MM.1S (cell line): ENCODE data around the gene TXNL4B.

Source experiments
- EZH2 ChIP-seq: fragments of 300-600 bp; sonication (generic); optimal IDR thresholded peaks from 2 replicates; pipeline ENCODE3; 2017; ENCODE audit warnings: low read depth, mild to moderate bottlenecking, antibody characterized with exemption, low read length, mixed read lengths
- EZH2phosphoT487 ChIP-seq: fragments of 300-600 bp; sonication (generic); IDR thresholded peaks from 2 replicates; pipeline ENCODE4 v1.6.1; 2018; ENCODE audit warnings: antibody characterized with exemption, low read length
- TF ChIP-seq, protein P1 (sequence below): fragments of 300-600 bp; sonication (generic); IDR thresholded peaks from 2 replicates; pipeline ENCODE4 v1.5.1; 2016; ENCODE audit warnings: antibody characterized with exemption, low read length, mixed read lengths

DNA sequence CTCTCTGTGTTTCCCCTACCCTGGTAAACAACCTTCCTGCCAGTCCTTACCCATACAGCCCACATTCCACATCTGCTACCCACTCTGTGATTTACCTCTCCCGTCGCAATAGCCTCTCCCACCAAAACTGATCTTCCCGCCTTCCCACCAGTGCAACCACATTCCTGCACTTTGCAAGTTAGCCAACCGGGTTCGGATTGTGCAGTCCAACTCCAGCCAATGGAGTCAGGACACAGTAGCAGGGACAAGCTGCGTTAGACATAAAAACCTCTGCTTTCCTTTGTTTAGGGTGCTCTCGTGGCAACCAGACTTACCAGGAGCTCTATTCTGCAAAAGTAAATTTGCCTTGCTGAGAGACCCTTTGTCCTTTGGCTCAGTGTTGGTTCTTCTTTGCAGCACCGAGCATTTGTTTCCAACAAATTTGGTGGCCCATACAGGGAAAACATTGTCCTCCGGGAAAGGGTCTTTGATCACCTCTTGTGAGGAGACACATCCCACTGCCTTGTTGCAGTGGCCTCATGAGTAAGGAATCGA lies 29.0 kb downstream of the TXNL4B start:
- TF ChIP-seq, protein P1, sequence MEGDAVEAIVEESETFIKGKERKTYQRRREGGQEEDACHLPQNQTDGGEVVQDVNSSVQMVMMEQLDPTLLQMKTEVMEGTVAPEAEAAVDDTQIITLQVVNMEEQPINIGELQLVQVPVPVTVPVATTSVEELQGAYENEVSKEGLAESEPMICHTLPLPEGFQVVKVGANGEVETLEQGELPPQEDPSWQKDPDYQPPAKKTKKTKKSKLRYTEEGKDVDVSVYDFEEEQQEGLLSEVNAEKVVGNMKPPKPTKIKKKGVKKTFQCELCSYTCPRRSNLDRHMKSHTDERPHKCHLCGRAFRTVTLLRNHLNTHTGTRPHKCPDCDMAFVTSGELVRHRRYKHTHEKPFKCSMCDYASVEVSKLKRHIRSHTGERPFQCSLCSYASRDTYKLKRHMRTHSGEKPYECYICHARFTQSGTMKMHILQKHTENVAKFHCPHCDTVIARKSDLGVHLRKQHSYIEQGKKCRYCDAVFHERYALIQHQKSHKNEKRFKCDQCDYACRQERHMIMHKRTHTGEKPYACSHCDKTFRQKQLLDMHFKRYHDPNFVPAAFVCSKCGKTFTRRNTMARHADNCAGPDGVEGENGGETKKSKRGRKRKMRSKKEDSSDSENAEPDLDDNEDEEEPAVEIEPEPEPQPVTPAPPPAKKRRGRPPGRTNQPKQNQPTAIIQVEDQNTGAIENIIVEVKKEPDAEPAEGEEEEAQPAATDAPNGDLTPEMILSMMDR, result no peak
- TF ChIP-seq EZH2 (no peak), EZH2phosphoT487 (no peak)
